ENCODE results near the gene TSHZ1. TPM values are rescaled to one million over a fixed set of nuclear protein-coding genes. Genes with fewer than 3 reads are reported as not detected.
"Not testable (repeated sequence)": the region's sequence is repeated elsewhere in the genome, so short reads cannot be mapped to it uniquely, and the experiment has no call there.

TSHZ1 gene
- total and polyA plus RNA-seq, 2 of the 8 experiments (the other 6 are each of a cell fraction or from before 2014, with no cell fraction given), result 0.03 to 0.32 TPM

GRCh38 chr18:75187702-75188101, 22.9 kb upstream of the TSHZ1 start:
- H2AFZ ChIP-seq (ENCODE audit: low read length); H3K23ac ChIP-seq (ENCODE audit: insufficient read length); H3K4me1 ChIP-seq (replicated peaks in 1 of 4; ENCODE audit: control insufficient read depth in 3 of 4, insufficient read depth in 4 of 4, low read length in 3 of 4); H3K4ac ChIP-seq (replicated peaks; ENCODE audit: insufficient read length, low read depth, low read length); H4K20me1 ChIP-seq (replicated peaks in 1 of 2; ENCODE audit: control insufficient read depth in 1 of 2, insufficient read depth in 2 of 2, low read length in 2 of 2); H2AK5ac ChIP-seq (ENCODE audit: low read depth, low read length); H2BK15ac ChIP-seq (ENCODE audit: low read length); H3K23me2 ChIP-seq (ENCODE audit: low read depth, low read length); H3K36me3 ChIP-seq (ENCODE audit: control insufficient read depth in 2 of 4, insufficient read depth in 4 of 4, low read length in 3 of 4); FAIRE-seq; H2BK20ac ChIP-seq (ENCODE audit: low read length); H3K4me2 ChIP-seq (ENCODE audit: insufficient read depth in 1 of 2, low read depth in 2 of 2, low read length in 2 of 2); H2BK120ac ChIP-seq (replicated peaks; ENCODE audit: low read depth, low read length); H3K56ac ChIP-seq (replicated peaks; ENCODE audit: insufficient read length, low read depth, low read length); H3K4me3 ChIP-seq (ENCODE audit: extremely low read depth in 1 of 4, insufficient read depth in 2 of 4, low read depth in 3 of 4, low read length in 4 of 4); POLR2A ChIA-PET (ENCODE audit: partially characterized antibody); H2BK5ac ChIP-seq (ENCODE audit: low read depth, low read length); H4K91ac ChIP-seq (replicated peaks; ENCODE audit: insufficient read length, low read length); H3K18ac ChIP-seq (ENCODE audit: extremely low read depth, low read length); H4K5ac ChIP-seq (ENCODE audit: insufficient read length, low read depth, low read length); H3K14ac ChIP-seq (ENCODE audit: insufficient read length); H3K9ac ChIP-seq (replicated peaks in 1 of 4; ENCODE audit: extremely low read depth in 1 of 4, low read depth in 3 of 4, low read length in 3 of 4); H3K79me1 ChIP-seq (ENCODE audit: low read depth, low read length); H4K8ac ChIP-seq (ENCODE audit: extremely low read depth, insufficient read depth, low read length); H3K27ac ChIP-seq (ENCODE audit: low read depth, low read length); H3K27me3 ChIP-seq (replicated peaks in 1 of 4; ENCODE audit: control insufficient read depth in 3 of 4, extremely low read depth in 1 of 4, insufficient read depth in 3 of 4, low read length in 3 of 4); H3K79me2 ChIP-seq (ENCODE audit: control insufficient read depth in 1 of 2, insufficient read depth in 2 of 2, low read length in 2 of 2); H2BK12ac ChIP-seq (ENCODE audit: low read depth, low read length); DNase-seq (ENCODE audit: low read depth in 1 of 2, low spot score in 2 of 2); H3K9me3 ChIP-seq (ENCODE audit: insufficient read depth in 2 of 2, low read depth in 1 of 2, low read length in 1 of 2): not testable (repeated sequence)
- CTCF ChIA-PET (ENCODE audit: partially characterized antibody), result interaction anchor here (0.6 to 1.0 kb wide), 2 partner anchors 14 to 629 kb away, joined by 3 read pairs; no protein-coding TSS in a partner anchor
- WGBS, 2 experiments (ENCODE audit: extremely low coverage in 1 of 2, insufficient coverage in 1 of 2, insufficient read length in 1 of 2, insufficient replicate concordance in 2 of 2, low coverage in 1 of 2, low lambda C conversion rate in 2 of 2, missing lambda C conversion rate in 1 of 2), result 92% methylated on average over 4 of the region's 4 CpGs; no CpG with 5 or more reads in 1 of the 2 experiments
